Osteocyte (in vitro differentiated cells): ENCODE measurements around the gene PRKN. TPM values are rescaled to one million over a fixed set of nuclear protein-coding genes. Genes with fewer than 3 reads are reported as not detected.

ENCODE experiments used
- DNase-seq: peaks from one replicate; pipeline ENCODE4 v3.0.0; 2021; ENCODE audit warnings: mixed read lengths; ENCODE audit not compliant: unreplicated experiment; ENCODE audit errors: extremely low spot score
- H3K27ac Mint-ChIP-seq: one replicate; pipeline ENCODE4 v1.8.0; 2021; ENCODE audit warnings: mild to moderate bottlenecking, mixed read lengths; ENCODE audit not compliant: unreplicated experiment
- H3K27me3 Mint-ChIP-seq: one replicate; pipeline ENCODE4 v1.8.0; 2021; ENCODE audit warnings: mixed read lengths; ENCODE audit not compliant: unreplicated experiment
- H3K36me3 Mint-ChIP-seq: one replicate; pipeline ENCODE4 v1.8.0; 2021; ENCODE audit warnings: mixed read lengths; ENCODE audit not compliant: unreplicated experiment
- H3K4me1 Mint-ChIP-seq: one replicate; pipeline ENCODE4 v1.8.0; 2021; ENCODE audit warnings: mixed read lengths; ENCODE audit not compliant: unreplicated experiment
- H3K4me3 Mint-ChIP-seq: one replicate; pipeline ENCODE4 v1.8.0; 2021; ENCODE audit warnings: mild to moderate bottlenecking, moderate library complexity, mixed read lengths; ENCODE audit not compliant: unreplicated experiment
- H3K9me3 Mint-ChIP-seq: one replicate; pipeline ENCODE4 v1.8.0; 2021; ENCODE audit warnings: mixed read lengths; ENCODE audit not compliant: unreplicated experiment
- total RNA-seq: library from RNA; stranded (reverse); gene quantifications from 2 replicates; pipeline ENCODE4 v1.2.1, GENCODE V29; 2021
- TF ChIP-seq, protein P1 (sequence below): fragments of 200-600 bp; sonication (generic); IDR thresholded peaks from 2 replicates; pipeline ENCODE4 v1.5.0; 2021; ENCODE audit warnings: antibody characterized with exemption, mild to moderate bottlenecking, moderate library complexity

PRKN gene
- total RNA-seq, 1 donor from 2014 or later, result 13.4 TPM

DNA sequence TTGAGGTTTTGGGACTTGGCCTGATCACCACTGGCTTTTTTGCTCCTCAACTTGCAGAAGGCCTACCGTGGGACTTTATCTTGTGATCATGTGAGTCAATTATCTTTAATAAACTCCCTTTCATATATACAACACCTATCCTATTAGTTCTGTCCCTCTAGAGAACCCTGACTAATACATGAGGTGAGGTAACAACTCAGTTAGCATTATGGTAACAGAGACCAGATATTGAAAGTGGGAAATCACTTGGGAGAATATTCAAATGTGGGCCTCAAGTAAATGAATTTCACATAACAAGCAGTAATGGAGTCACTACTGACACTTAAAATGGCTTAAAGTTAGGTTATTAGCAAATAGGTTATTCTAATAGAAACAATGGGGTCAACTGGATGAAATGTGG is 1015.6 kb downstream of the PRKN start:
- H3K4me3 Mint-ChIP-seq, result no peak overlapping the region

DNA sequence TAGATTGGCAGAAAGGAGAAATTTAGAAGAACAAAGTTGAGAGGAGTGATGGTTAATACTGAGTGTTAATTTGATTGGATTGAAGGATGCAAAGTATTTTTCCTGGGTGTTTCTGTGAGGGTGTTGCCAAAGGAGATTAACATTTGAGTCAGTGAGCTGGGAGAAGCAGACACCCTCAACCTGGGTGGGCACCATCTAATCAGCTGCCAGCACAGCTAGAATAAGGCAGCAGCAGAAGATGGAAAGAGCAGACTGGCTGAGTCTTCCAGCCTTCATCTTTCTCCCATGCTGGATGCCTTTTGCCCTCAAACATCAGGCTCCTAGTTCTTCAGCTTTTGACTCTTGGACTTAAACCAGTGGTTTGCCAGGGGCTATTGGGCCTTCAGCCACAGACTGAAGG is 1016.1 kb downstream of the PRKN start:
- H3K36me3 Mint-ChIP-seq, result no peaks in the 10 kb centered on the region
- no peak overlapping the region for H3K27ac Mint-ChIP-seq
- peaks cover 4% of the 10 kb centered on the region for H3K27me3 Mint-ChIP-seq
- no peaks in the 10 kb centered on the region for H3K9me3 Mint-ChIP-seq
- TF ChIP-seq, protein P1, sequence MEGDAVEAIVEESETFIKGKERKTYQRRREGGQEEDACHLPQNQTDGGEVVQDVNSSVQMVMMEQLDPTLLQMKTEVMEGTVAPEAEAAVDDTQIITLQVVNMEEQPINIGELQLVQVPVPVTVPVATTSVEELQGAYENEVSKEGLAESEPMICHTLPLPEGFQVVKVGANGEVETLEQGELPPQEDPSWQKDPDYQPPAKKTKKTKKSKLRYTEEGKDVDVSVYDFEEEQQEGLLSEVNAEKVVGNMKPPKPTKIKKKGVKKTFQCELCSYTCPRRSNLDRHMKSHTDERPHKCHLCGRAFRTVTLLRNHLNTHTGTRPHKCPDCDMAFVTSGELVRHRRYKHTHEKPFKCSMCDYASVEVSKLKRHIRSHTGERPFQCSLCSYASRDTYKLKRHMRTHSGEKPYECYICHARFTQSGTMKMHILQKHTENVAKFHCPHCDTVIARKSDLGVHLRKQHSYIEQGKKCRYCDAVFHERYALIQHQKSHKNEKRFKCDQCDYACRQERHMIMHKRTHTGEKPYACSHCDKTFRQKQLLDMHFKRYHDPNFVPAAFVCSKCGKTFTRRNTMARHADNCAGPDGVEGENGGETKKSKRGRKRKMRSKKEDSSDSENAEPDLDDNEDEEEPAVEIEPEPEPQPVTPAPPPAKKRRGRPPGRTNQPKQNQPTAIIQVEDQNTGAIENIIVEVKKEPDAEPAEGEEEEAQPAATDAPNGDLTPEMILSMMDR, result no peak
- no peaks in the 10 kb centered on the region for H3K4me1 Mint-ChIP-seq
- H3K4me3 Mint-ChIP-seq, result no peak overlapping the region
- no peak for DNase-seq

More for the DNA sequence above, 1015.6 kb downstream of the PRKN start:
- no peaks in the 10 kb centered on the region for H3K36me3 Mint-ChIP-seq
- H3K27me3 Mint-ChIP-seq, result peaks cover 4% of the 10 kb centered on the region
- DNase-seq, result no peak
- no peaks in the 10 kb centered on the region for H3K9me3 Mint-ChIP-seq
- TF ChIP-seq, protein P1, result no peak
- no peak overlapping the region for H3K27ac Mint-ChIP-seq
- no peaks in the 10 kb centered on the region for H3K4me1 Mint-ChIP-seq

DNA sequence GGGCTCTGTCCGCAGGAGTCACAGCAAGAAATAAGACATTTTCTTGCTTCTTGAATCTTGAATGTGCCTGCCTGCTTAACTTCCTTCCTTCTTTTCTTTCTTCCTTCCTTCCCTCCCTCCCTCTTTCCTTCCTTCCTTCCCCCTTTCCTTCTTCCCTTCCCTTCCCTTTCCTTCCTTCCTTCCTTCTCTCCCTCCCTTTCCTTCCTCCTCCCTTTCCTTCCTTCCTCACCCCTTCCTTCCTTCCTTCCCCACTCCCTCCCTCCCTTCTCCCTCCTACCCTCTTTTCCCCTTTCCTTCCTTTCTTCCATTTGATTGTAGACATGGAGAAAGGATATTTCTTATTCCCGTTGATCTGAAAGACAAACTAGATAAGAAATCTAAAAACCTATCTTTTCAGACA is 1016.9 kb downstream of the PRKN start:
- no peaks in the 10 kb centered on the region for H3K36me3 Mint-ChIP-seq
- TF ChIP-seq, protein P1, result no peak
- H3K27me3 Mint-ChIP-seq, result peaks cover 4% of the 10 kb centered on the region
- no peak overlapping the region for H3K27ac Mint-ChIP-seq
- no peak overlapping the region for H3K4me3 Mint-ChIP-seq
- H3K4me1 Mint-ChIP-seq, result no peaks in the 10 kb centered on the region
- no peak for DNase-seq
- H3K9me3 Mint-ChIP-seq, result no peaks in the 10 kb centered on the region

DNA sequence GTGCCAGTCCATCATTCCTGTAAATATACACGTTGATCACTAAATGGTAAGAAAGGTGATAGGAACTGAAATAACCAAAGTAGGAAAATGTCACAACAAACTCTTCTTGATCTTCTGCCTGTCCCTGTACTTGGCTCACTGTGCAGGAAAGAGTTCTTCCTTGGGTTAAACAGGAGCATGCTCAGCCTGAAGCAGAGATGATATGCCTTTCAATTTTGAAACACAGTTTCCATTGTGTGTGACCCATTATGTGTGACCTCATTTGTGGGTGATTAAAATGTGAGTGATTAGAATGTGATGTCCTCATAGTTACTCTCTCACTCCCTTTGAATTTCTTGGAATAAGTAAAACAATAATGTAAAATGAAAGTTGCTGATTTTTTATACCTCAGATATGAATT is 1026.5 kb downstream of the PRKN start:
- Mint-ChIP-seq H3K4me3 (no peak overlapping the region), H3K9me3 (peaks cover 6% of the 10 kb centered on the region)
- TF ChIP-seq, protein P1, result no peak

DNA sequence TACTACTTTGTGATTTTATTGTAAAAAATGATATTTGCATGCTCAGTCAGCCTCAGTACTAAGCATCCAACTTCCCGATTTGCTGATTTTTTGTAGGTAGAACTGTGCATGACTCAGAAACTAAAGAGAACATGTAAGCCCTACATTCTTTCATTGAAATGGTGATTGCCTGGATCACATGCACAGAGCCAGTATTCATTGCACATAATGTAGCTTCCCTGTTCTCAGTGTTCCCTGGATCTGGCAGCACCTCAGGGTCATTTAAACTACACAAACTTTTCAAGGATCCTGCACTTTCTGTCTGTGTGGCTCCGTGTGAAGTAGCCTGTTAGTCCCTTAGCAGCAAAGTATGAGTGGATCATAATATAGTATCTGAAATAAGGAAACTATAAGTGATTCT is 1030.8 kb downstream of the PRKN start:
- H3K27ac Mint-ChIP-seq, result no peak overlapping the region
- H3K4me3 Mint-ChIP-seq, result no peak overlapping the region

More for the DNA sequence above, 1026.5 kb downstream of the PRKN start:
- Mint-ChIP-seq H3K27ac (no peak overlapping the region), H3K36me3 (no peaks in the 10 kb centered on the region), H3K27me3 (no peaks in the 10 kb centered on the region), H3K4me1 (no peaks in the 10 kb centered on the region)
- DNase-seq, result no peak

More for the DNA sequence above, 1030.8 kb downstream of the PRKN start:
- H3K27me3 Mint-ChIP-seq, result no peaks in the 10 kb centered on the region
- H3K4me1 Mint-ChIP-seq, result no peaks in the 10 kb centered on the region
- no peaks in the 10 kb centered on the region for H3K36me3 Mint-ChIP-seq
- TF ChIP-seq, protein P1, result no peak
- peaks cover 6% of the 10 kb centered on the region for H3K9me3 Mint-ChIP-seq
- no peak for DNase-seq
